GM19324 (cell line): ENCODE data around the gene KCND3.
"Not testable (repeated sequence)": the region's sequence is repeated elsewhere in the genome, so short reads cannot be mapped to it uniquely, and the experiment has no call there.

Experiments
- ATAC-seq: cut with Tn5 transposase; IDR thresholded peaks from one replicate; pipeline ENCODE4 v1.9.1; 2021; ENCODE audit warnings: mild to moderate bottlenecking, moderate library complexity; ENCODE audit not compliant: unreplicated experiment, low FRiP score

KCND3 gene

DNA sequence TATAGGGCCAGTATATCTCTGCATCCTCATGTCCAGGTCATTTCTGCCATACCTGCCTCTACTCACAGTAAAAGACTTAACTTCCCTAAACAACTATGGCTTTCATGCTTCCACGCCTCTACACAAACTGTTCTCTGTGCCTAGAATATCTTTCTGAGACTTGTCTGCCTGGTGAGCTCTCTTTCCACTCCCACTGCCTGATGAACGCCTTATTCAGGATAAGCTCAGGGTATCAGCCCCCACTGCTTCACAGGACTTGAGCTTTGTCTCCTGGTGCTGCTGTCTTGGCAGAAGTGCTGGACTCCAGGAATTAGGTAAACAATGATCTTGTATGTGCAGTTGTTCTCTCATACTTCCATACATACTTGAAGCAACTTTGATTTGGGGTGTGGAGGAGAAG is 238.6 kb downstream of the KCND3 start:
- ATAC-seq, result no peak

GRCh38 chr1:111749628-111750027 is 239.8 kb downstream of the KCND3 start:
- ATAC-seq, result no peak

- ATAC-seq, result no peak
These were observed 241.5 kb downstream of the KCND3 start for GRCh38 chr1:111747947-111748346.

DNA sequence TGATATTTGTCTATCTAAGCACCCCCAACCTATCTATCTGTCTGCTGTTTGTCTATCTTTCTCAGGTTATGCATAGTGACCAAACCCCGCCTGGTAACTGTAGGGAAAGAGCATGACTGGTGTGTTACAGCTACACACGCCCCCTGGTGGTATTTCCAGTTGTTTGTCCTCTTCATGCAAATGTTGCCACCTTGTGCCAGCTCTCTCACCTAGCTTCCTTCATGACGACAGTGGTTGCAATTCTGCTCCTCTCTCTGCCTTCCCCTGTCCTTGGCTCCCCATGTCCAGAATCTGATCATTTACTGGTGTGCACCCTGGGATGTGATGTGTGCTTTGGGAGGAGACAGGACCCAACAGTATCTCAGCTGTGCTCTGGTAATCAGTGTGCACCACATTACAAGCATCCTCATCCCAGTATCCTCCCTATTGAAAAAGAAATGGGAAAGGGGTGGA is 242.2 kb downstream of the KCND3 start:
- no peak for ATAC-seq

- no peak for ATAC-seq
These were observed 242.9 kb downstream of the KCND3 start for GRCh38 chr1:111746614-111746999.

GRCh38 chr1:111745675-111746613 is 243.5 kb downstream of the KCND3 start:
- ATAC-seq, result no peak

- ATAC-seq, result no peak
These were observed 245.8 kb downstream of the KCND3 start for GRCh38 chr1:111743679-111744101.

GRCh38 chr1:111742938-111743549 is 246.4 kb downstream of the KCND3 start:
- no peak for ATAC-seq

DNA sequence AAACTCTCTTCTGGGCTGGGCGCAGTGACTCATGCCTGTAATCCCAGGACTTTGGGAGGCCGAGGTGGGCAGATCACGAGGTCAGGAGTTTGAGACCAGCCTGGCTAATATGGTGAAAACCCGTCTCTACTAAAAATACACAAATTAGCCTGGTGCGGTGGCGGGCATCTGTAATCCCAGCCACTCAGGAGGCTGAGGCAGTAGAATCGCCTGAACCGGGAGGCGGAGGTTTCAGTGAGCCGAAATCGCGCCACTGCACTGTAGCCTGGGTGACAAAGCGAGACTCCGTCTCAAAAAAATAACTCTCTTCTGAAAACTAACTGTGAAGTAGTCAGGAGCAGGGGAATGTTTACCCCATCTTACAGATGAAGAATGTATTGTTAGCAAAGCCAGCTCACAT is 247.2 kb downstream of the KCND3 start:
- ATAC-seq, result not testable (repeated sequence)

DNA sequence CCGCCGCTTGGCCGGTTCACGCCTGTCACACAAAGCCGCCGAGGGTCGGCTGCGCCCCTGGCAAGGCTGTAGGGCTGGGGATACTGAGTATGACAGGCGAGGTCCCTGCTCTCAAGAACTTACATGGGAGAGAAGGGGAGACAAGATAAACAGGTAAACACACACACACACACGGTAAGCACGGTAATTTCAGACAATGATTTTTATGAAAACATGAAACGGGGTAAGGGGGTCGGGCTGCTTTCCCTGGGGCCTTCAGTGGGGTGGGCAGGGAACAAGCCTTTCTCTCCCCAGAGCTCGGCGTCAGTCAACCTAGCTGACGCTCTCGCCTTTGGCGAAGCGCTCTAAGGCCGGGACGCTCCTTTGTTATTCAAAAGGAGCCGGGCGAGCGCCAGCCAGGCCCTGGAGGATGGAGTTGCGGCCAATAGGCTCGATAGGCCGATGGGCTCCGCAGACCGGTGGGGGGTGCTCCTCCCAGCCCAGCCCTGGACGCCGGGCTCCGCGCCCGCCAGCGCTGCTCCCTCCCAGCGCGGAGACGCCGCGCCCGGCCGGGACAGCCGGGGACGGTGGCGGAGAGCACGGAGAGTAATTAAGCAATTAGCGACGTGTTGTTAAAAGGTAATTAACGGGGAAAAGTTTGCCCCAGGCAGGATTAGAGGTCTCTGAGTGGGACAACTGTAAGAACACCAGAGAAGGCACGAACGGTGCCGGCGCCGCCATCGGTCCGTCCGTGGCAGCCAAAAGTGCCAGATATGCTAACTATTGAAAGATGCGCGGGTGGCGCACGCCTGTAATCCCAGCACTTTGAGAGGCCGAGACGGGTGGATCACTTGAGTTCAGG is 249.3 kb downstream of the KCND3 start:
- ATAC-seq, result no peak

DNA sequence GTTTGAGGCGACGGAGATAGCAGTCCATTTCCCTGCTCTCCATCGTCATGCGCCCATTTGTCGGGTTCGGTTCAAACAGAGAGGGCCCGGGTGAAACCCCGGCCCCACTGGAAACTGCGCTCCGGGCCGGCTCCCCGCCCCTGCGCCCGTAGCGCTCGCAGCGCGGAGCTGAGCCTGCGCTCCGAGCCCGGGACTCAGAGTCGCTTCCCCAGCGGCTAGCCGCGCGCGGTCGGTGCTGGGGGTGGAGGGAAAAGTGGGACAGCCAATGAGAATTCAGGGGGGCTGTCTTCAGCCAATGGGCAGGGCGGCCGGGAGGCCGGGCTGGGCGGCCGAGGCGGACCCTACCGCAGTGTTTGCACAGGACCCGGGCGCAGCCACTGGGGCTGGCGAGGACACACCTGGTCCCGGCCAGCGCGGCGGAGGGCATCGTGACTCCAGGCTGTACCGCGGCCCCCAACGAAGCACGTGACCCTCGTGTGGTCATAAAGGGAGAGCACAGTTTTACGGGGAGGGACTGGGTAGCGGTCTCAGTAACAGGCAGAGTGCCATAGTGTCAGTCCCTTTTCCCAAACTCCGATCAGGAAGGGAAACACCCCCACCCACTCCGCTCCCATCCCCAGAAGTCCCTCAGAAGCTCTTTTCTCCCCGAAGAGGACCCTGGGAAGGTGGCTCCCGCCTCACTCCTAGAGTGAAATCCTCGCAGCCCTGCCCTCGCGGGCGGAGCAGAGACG is 250.1 kb downstream of the KCND3 start, which contains the start of gene INKA2:
INKA2 (minus strand) TSS at position 202 of the 731 bp plus-strand sequence; CDS start at position 49, 153 bp downstream.
- peak; percentile 91 for ATAC-seq

- ATAC-seq, result peak; percentile 62
These were observed 250.9 kb downstream of the KCND3 start for GRCh38 chr1:111738436-111739193.

- no peak for ATAC-seq
These were observed 251.4 kb downstream of the KCND3 start for GRCh38 chr1:111738133-111738435.

- ATAC-seq, result no peak
These were observed 252.0 kb downstream of the KCND3 start for GRCh38 chr1:111737216-111738132.

GRCh38 chr1:111736548-111737215 is 252.8 kb downstream of the KCND3 start:
- ATAC-seq, result no peak

- no peak for ATAC-seq
These were observed 253.5 kb downstream of the KCND3 start for GRCh38 chr1:111735858-111736544.

DNA sequence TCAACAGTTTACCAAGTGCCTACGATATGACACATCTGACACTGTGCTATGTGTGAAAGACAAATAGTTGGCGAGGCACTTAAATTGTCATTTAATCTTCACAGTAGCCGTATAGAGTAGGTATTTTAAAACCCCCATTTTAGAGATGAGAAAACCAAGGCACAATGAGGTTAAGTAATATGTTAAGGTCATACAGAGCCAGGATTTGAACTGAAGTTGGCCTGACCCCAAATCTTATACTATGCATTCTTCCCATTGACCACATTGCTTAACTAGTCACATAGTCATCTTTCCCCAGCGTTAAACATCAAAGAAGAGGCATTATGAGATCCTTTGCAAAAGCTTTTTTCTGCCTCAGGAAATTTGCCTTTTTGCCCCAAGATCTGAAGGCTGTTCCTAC is 254.1 kb downstream of the KCND3 start:
- ATAC-seq, result no peak
